CD14-positive monocyte (primary cell): ENCODE results near the gene NSFL1C. TPM values are rescaled to one million over a fixed set of nuclear protein-coding genes. Genes with fewer than 3 reads are reported as not detected.
A peak's percentile ranks its signal among the peaks of the same experiment; 100 is the strongest.

Source experiments
- DNase-seq, 3 donors: peaks; one replicate each; pipeline ENCODE4 v3.0.0-alpha.2; 2011 to 2022
- H2AFZ ChIP-seq: 2 replicates; pipeline ENCODE4 v1.6.0; 2012; ENCODE audit warnings: mild to moderate bottlenecking, low read depth, low read length, inconsistent platforms; ENCODE audit not compliant: insufficient read depth, poor library complexity, severe bottlenecking
- H3K27ac ChIP-seq, 2 donors: 1 replicate in 1 of 2; 2 replicates in 1 of 2; pipeline ENCODE4 v1.5.1; 2012 to 2013; ENCODE audit warnings: low read length in 2 of 2, control low read depth in 1 of 2, inconsistent platforms in 1 of 2, low read depth in 1 of 2, mild to moderate bottlenecking in 1 of 2
- H3K27me3 ChIP-seq, 2 donors: one replicate each; pipeline versions ENCODE4 v1.6.0 to v1.6.1; 2011 to 2013; ENCODE audit warnings: low read length in 2 of 2; ENCODE audit not compliant: control insufficient read depth in 2 of 2, insufficient read depth in 2 of 2
- H3K36me3 ChIP-seq, 2 donors: replicated peaks in 1 of 2; 1 replicate in 1 of 2; 2 replicates in 1 of 2; pipeline versions ENCODE4 v1.5.1 to v1.6.1; 2012 to 2013; ENCODE audit warnings: low read length in 2 of 2, control low read depth in 1 of 2, inconsistent platforms in 1 of 2, mild to moderate bottlenecking in 1 of 2; ENCODE audit not compliant: insufficient read depth in 2 of 2, control insufficient read depth in 1 of 2
- H3K4me1 ChIP-seq, 2 donors: 1 replicate in 1 of 2; 2 replicates in 1 of 2; pipeline versions ENCODE4 v1.5.1 to v1.6.1; 2012 to 2013; ENCODE audit warnings: low read length in 2 of 2, control low read depth in 1 of 2, inconsistent platforms in 1 of 2, mild to moderate bottlenecking in 1 of 2, moderate library complexity in 1 of 2; ENCODE audit not compliant: insufficient read depth in 2 of 2, control insufficient read depth in 1 of 2
- H3K4me2 ChIP-seq: replicated peaks from 2 replicates; pipeline ENCODE3; 2012; ENCODE audit warnings: low read length, moderate library complexity, mild to moderate bottlenecking; ENCODE audit not compliant: poor library complexity, severe bottlenecking; ENCODE audit errors: extremely low read depth
- H3K4me3 ChIP-seq, 3 experiments: fragments of 200-600 bp in 1 of 3; sonication (generic) in 1 of 3; replicated peaks in 1 of 3; 1 replicate in 2 of 3; 2 replicates in 1 of 3; pipeline ENCODE4 v1.5.1; 2011 to 2013; ENCODE audit warnings: low read length in 3 of 3, mild to moderate bottlenecking in 3 of 3, control low read depth in 2 of 3, low read depth in 2 of 3, inconsistent platforms in 1 of 3, moderate library complexity in 1 of 3
- H3K79me2 ChIP-seq: 2 replicates; pipeline ENCODE4 v1.6.0; 2012; ENCODE audit warnings: mild to moderate bottlenecking, control low read depth, inconsistent platforms, low read length, moderate library complexity; ENCODE audit not compliant: insufficient read depth
- H3K9ac ChIP-seq: 2 replicates; pipeline ENCODE4 v1.6.0; 2017; ENCODE audit warnings: low read length, mild to moderate bottlenecking; ENCODE audit not compliant: insufficient read depth, poor library complexity, severe bottlenecking
- H3K9me3 ChIP-seq, 2 donors: replicated peaks in 1 of 2; 1 replicate in 1 of 2; 2 replicates in 1 of 2; pipeline versions ENCODE4 v1.5.1 to v1.6.1; 2012 to 2013; ENCODE audit warnings: low read length in 2 of 2, control low read depth in 1 of 2; ENCODE audit not compliant: control insufficient read depth in 1 of 2, insufficient read depth in 1 of 2
- H4K20me1 ChIP-seq: 2 replicates; pipeline ENCODE4 v1.6.0; 2012; ENCODE audit warnings: mild to moderate bottlenecking, low read length, control low read depth, moderate library complexity; ENCODE audit not compliant: insufficient read depth
- H3K27ac Mint-ChIP-seq, 7 donors: one replicate each; pipeline ENCODE4 v1.8.0; 2020; ENCODE audit warnings: mild to moderate bottlenecking in 7 of 7, mixed read lengths in 7 of 7, moderate library complexity in 6 of 7, inconsistent platforms in 2 of 7
- H3K27me3 Mint-ChIP-seq, 3 donors: one replicate each; pipeline ENCODE4 v1.8.0; 2021 to 2022; ENCODE audit warnings: low read depth in 3 of 3, mild to moderate bottlenecking in 3 of 3, mixed read lengths in 3 of 3, moderate library complexity in 3 of 3, inconsistent platforms in 1 of 3
- H3K36me3 Mint-ChIP-seq, 2 donors: one replicate each; pipeline ENCODE4 v1.8.0; 2020; ENCODE audit warnings: mixed read lengths in 2 of 2, inconsistent platforms in 1 of 2, mild to moderate bottlenecking in 1 of 2
- H3K4me1 Mint-ChIP-seq: one replicate; pipeline ENCODE4 v1.8.0; 2020; ENCODE audit warnings: mild to moderate bottlenecking, mixed read lengths
- H3K4me3 Mint-ChIP-seq, 2 donors: one replicate each; pipeline ENCODE4 v1.8.0; 2020; ENCODE audit warnings: mild to moderate bottlenecking in 2 of 2, mixed read lengths in 2 of 2, moderate library complexity in 1 of 2
- H3K9me3 Mint-ChIP-seq, 7 donors: one replicate each; pipeline ENCODE4 v1.8.0; 2020 to 2022; ENCODE audit warnings: mixed read lengths in 7 of 7, mild to moderate bottlenecking in 6 of 7, moderate library complexity in 6 of 7, inconsistent platforms in 2 of 7
- CTCF ChIP-seq: fragments of 200-600 bp; IDR thresholded peaks from one replicate; pipeline ENCODE4 v1.8.0; 2022; ENCODE audit warnings: antibody characterized with exemption, mild to moderate bottlenecking
- WGBS: methylation state at CpG from one replicate; pipeline ENCODE4 v1.1.5; 2013; ENCODE audit warnings: missing lambda C conversion rate; ENCODE audit not compliant: insufficient coverage; 5-methylcytosine and 5-hydroxymethylcytosine counted together
- intact Hi-C, 2 donors: fragments of 100-400 bp; cut with micrococcal nuclease; formaldehyde crosslinking; loops; one replicate each; pipeline versions ENCODE4 v1.15.0 to v1.15.1; 2023
- polyA plus RNA-seq, 3 donors: library from polyadenylated mRNA; depleted of rRNA in 1 of 3; unstranded in 2 of 3; stranded (reverse) in 1 of 3; fragments of 300-500 nt in 2 of 3; fragments of >200 nt in 1 of 3; fragmentation: Illumina TruSeq in 2 of 3; gene quantifications; 1 replicate in 2 of 3; 2 replicates in 1 of 3; pipeline ENCODE4 v1.2.3, GENCODE V29; 2012 to 2021

Gene NSFL1C
- polyA plus RNA-seq, 3 donors: 52.8 to 80.8 (median 56.8) TPM

- peaks cover 8 to 10% of the 10 kb centered on the region in 2 donors for H3K9me3 ChIP-seq
- Mint-ChIP-seq H3K27ac (no peak overlapping the region), H3K4me1 (peaks cover 6% of the 10 kb centered on the region), H3K9me3 (peaks cover 4 to 13% (median 10%) of the 10 kb centered on the region in 7 donors), H3K36me3 (peaks cover 8 to 16% of the 10 kb centered on the region in 2 donors), H3K27me3 (peaks cover 2 to 9% (median 4%) of the 10 kb centered on the region in 3 donors), H3K4me3 (no peak overlapping the region)
- no peak overlapping the region for H2AFZ ChIP-seq
- H3K27ac ChIP-seq: no peak overlapping the region
- peaks cover 0 to 4% of the 10 kb centered on the region in 2 donors for H3K4me1 ChIP-seq
- H3K79me2 ChIP-seq: no peaks in the 10 kb centered on the region
- H3K27me3 ChIP-seq: no peaks in the 10 kb centered on the region
- 2% methylated on average over 6 of the region's 9 CpGs for WGBS
- H3K36me3 ChIP-seq: peaks cover 0 to 7% of the 10 kb centered on the region in 2 donors
- TF ChIP-seq CTCF: peak; percentile 69
- DNase-seq: peak in 2 of 3 donors; percentile 39 to 61
- intact Hi-C loops: loop anchor here in 1 of 2 donors (10.0 kb wide), 1 partner anchor 266 kb away; no protein-coding TSS in a partner anchor
- H3K4me2 ChIP-seq: no peak overlapping the region
- no peak overlapping the region for H3K4me3 ChIP-seq
- no peak overlapping the region for H3K9ac ChIP-seq
- no peaks in the 10 kb centered on the region for H4K20me1 ChIP-seq
Observed at GRCh38 chr20:1509237-1509636, 42.6 kb upstream of the NSFL1C start.

GRCh38 chr20:1508574-1508973 is 41.9 kb upstream of the NSFL1C start:
- Histone ChIP-seq H3K27me3 (no peaks in the 10 kb centered on the region), H3K79me2 (no peaks in the 10 kb centered on the region), H4K20me1 (no peaks in the 10 kb centered on the region), H3K9ac (no peak overlapping the region), H3K4me3 (no peak overlapping the region), H3K27ac (no peak overlapping the region), H2AFZ (no peak overlapping the region), H3K36me3 (peaks cover 0 to 7% of the 10 kb centered on the region in 2 donors), H3K4me1 (peaks cover 4% of the 10 kb centered on the region in 2 donors), H3K4me2 (no peak overlapping the region), H3K9me3 (peaks cover 8 to 10% of the 10 kb centered on the region in 2 donors)
- intact Hi-C loops: loop anchor here in 1 of 2 donors (10.0 kb wide), 1 partner anchor 266 kb away; no protein-coding TSS in a partner anchor
- peaks cover 2 to 9% (median 4%) of the 10 kb centered on the region in 3 donors for H3K27me3 Mint-ChIP-seq
- peaks cover 4 to 13% (median 9%) of the 10 kb centered on the region in 7 donors for H3K9me3 Mint-ChIP-seq
- peaks cover 5 to 12% of the 10 kb centered on the region in 2 donors for H3K36me3 Mint-ChIP-seq
- peaks cover 6% of the 10 kb centered on the region for H3K4me1 Mint-ChIP-seq
- TF ChIP-seq CTCF: no peak
- no peak for DNase-seq
- no peak overlapping the region for H3K27ac Mint-ChIP-seq
- no peak overlapping the region for H3K4me3 Mint-ChIP-seq
